ENCODE measurements around the gene ASIC1. TPM values are rescaled to one million over a fixed set of nuclear protein-coding genes. Genes with fewer than 3 reads are reported as not detected.

ASIC1 gene
- total RNA-seq, 6 experiments from 2014 or later, result 1.3 to 2.4 (median 1.6) TPM

- no peak for TF ChIP-seq CTCF (IDR thresholded peaks at IDR 0.05)
- no peak overlapping the region for H3K4me3 Mint-ChIP-seq
- H3K4me1 Mint-ChIP-seq (ENCODE audit: low read depth), result peaks cover 16% of the 10 kb centered on the region
- H3K9me3 Mint-ChIP-seq, result no peaks in the 10 kb centered on the region
- H3K27ac Mint-ChIP-seq, result no peak overlapping the region
- DNase-seq, result no peak
- peaks cover 13% of the 10 kb centered on the region for H3K27me3 Mint-ChIP-seq (ENCODE audit: insufficient read depth)
- H3K36me3 Mint-ChIP-seq (ENCODE audit: low read depth), result peaks cover 14% of the 10 kb centered on the region
Measured at GRCh38 chr12:50104417-50105366, 47.3 kb downstream of the ASIC1 start.

GRCh38 chr12:50105913-50106450 lies 48.6 kb downstream of the ASIC1 start:
- no peak for TF ChIP-seq CTCF (IDR thresholded peaks at IDR 0.05)
- H3K36me3 Mint-ChIP-seq (ENCODE audit: low read depth), result peaks cover 9% of the 10 kb centered on the region
- H3K4me3 Mint-ChIP-seq, result no peak overlapping the region
- peaks cover 19% of the 10 kb centered on the region for H3K4me1 Mint-ChIP-seq (ENCODE audit: low read depth)
- no peak for DNase-seq
- peaks cover 13% of the 10 kb centered on the region for H3K27me3 Mint-ChIP-seq (ENCODE audit: insufficient read depth)
- H3K9me3 Mint-ChIP-seq, result no peaks in the 10 kb centered on the region
- no peak overlapping the region for H3K27ac Mint-ChIP-seq

- Mint-ChIP-seq H3K4me3 (no peak overlapping the region), H3K27ac (no peak overlapping the region), H3K4me1 (ENCODE audit: low read depth) (peaks cover 19% of the 10 kb centered on the region), H3K27me3 (ENCODE audit: insufficient read depth) (peaks cover 13% of the 10 kb centered on the region), H3K36me3 (ENCODE audit: low read depth) (peaks cover 2% of the 10 kb centered on the region), H3K9me3 (no peaks in the 10 kb centered on the region)
- TF ChIP-seq CTCF (IDR thresholded peaks at IDR 0.05), result no peak
- DNase-seq, result no peak
Measured at GRCh38 chr12:50106907-50107306, 49.5 kb downstream of the ASIC1 start.

GRCh38 chr12:50107416-50108268 lies 50.2 kb downstream of the ASIC1 start:
- Mint-ChIP-seq H3K4me3 (no peak overlapping the region), H3K27me3 (ENCODE audit: insufficient read depth) (peaks cover 16% of the 10 kb centered on the region), H3K36me3 (ENCODE audit: low read depth) (0 out of 2 replicates have a peak, but pooled peaks cover 5% of the 10 kb centered on the region), H3K9me3 (no peaks in the 10 kb centered on the region), H3K4me1 (ENCODE audit: low read depth) (peaks cover 19% of the 10 kb centered on the region), H3K27ac (no peak overlapping the region)
- DNase-seq, result no peak
- TF ChIP-seq CTCF (IDR thresholded peaks at IDR 0.05), result no peak

GRCh38 chr12:50109319-50109718 lies 51.9 kb downstream of the ASIC1 start:
- peak overlapping the region; percentile 90; the same call in 1 of the 2 replicates for H3K27ac Mint-ChIP-seq
- peaks cover 16% of the 10 kb centered on the region for H3K27me3 Mint-ChIP-seq (ENCODE audit: insufficient read depth)
- peaks cover 11% of the 10 kb centered on the region; the same call in 1 of the 2 replicates for H3K36me3 Mint-ChIP-seq (ENCODE audit: low read depth)

More at GRCh38 chr12:50109319-50109718, 51.9 kb downstream of the ASIC1 start:
- peaks cover 22% of the 10 kb centered on the region for H3K4me1 Mint-ChIP-seq (ENCODE audit: low read depth)
- TF ChIP-seq CTCF (IDR thresholded peaks at IDR 0.05), result no peak
- no peaks in the 10 kb centered on the region for H3K9me3 Mint-ChIP-seq
- no peak overlapping the region for H3K4me3 Mint-ChIP-seq
- no peak for DNase-seq

Data from HFFc6 (cell line).